ENCODE results near the gene MAP2K1. TPM values are rescaled to one million over a fixed set of nuclear protein-coding genes. Genes with fewer than 3 reads are reported as not detected.

The MAP2K1 gene
- polyA plus RNA-seq, 1 of the 3 experiments (the other 2 are of a cell fraction), result 21.8 TPM

- Histone ChIP-seq H3F3A (replicated peaks; ENCODE audit: insufficient read depth) (peaks cover 41% of the 10 kb centered on the region), H3K4me3 (ENCODE audit: low read depth in 2 of 2, low read length in 1 of 2) (peak overlapping the region; percentile 79 to 98), H3K9me3 (no peaks in the 10 kb centered on the region), H2AFZ (ENCODE audit: low read depth) (no peak overlapping the region), H3K79me2 (ENCODE audit: insufficient read depth) (peaks cover 82% of the 10 kb centered on the region), H3K36me3 (replicated peaks in 1 of 2; ENCODE audit: control insufficient read depth in 1 of 2, insufficient read depth in 2 of 2, low read length in 1 of 2) (peaks cover 44 to 53% of the 10 kb centered on the region in 2 experiments), H4K20me1 (ENCODE audit: insufficient read depth) (peaks cover 51% of the 10 kb centered on the region), H3K9me2 (no peaks in the 10 kb centered on the region), H3K9ac (peak overlapping the region; percentile 96), H3K4me1 (ENCODE audit: control insufficient read depth in 1 of 2, insufficient read depth in 2 of 2, low read depth in 1 of 2, low read length in 1 of 2) (peaks cover 9 to 11% of the 10 kb centered on the region in 2 experiments; a peak in 3 of 4 replicates), H3K4me2 (peak overlapping the region; percentile 75), H3K27me3 (ENCODE audit: insufficient read depth) (no peaks in the 10 kb centered on the region), H3K27ac (ENCODE audit: low read depth in 2 of 2, low read length in 1 of 2) (peak overlapping the region; percentile 96 to 98)
- no peak for DNase-seq
- POLR2A ChIA-PET, result interaction anchor here (0.6 kb wide), 1 partner anchor 343 kb away, joined by 3 read pairs; no protein-coding TSS in a partner anchor
- no peak for TF ChIP-seq MEF2A (IDR thresholded peaks at IDR 0.05; ENCODE audit: borderline replicate concordance, low read depth)
- TF ChIP-seq MXI1 (IDR thresholded peaks at IDR 0.05; ENCODE audit: low read depth, low read length), result peak; percentile 85
- no peak for TF ChIP-seq NRF1 (IDR thresholded peaks at IDR 0.05; ENCODE audit: low read depth, low read length)
- TF ChIP-seq PBX3 (IDR thresholded peaks at IDR 0.05), result no peak
- no peak for TF ChIP-seq RCOR1 (IDR thresholded peaks at IDR 0.05; ENCODE audit: low read length)
- CTCF ChIA-PET, result interaction anchor here (0.6 to 1.3 kb wide), 2 partner anchors 118 to 893 kb away, joined by 3 read pairs; partner anchors contain the start of gene INTS14
- under 1% methylated on average over 12 of the region's 12 CpGs for WGBS (ENCODE audit: low lambda C conversion rate)
These were observed 117.3 kb downstream of the MAP2K1 start for GRCh38 chr15:66503780-66504562.

GRCh38 chr15:66504563-66505429 is 118.1 kb downstream of the MAP2K1 start, which contains the start of the genes RPL4 and ZWILCH:
Gene RPL4, minus strand, starts transcription at chr15:66504855. Its CDS starts 65 bp downstream, at chr15:66504790.
Gene ZWILCH, plus strand, starts transcription at chr15:66505326. Its CDS starts 13 bp downstream, at chr15:66505339.
- peaks cover 88% of the 10 kb centered on the region for H3K79me2 ChIP-seq (ENCODE audit: insufficient read depth)
- peaks cover 32% of the 10 kb centered on the region for H3F3A ChIP-seq (replicated peaks; ENCODE audit: insufficient read depth)
- peaks cover 39 to 50% of the 10 kb centered on the region in 2 experiments for H3K36me3 ChIP-seq (replicated peaks in 1 of 2; ENCODE audit: control insufficient read depth in 1 of 2, insufficient read depth in 2 of 2, low read length in 1 of 2)
- H4K20me1 ChIP-seq (ENCODE audit: insufficient read depth), result peaks cover 43% of the 10 kb centered on the region
- POLR2A ChIA-PET, result interaction anchor here (0.6 to 0.8 kb wide), 2 partner anchors 94 to 1327 kb away, joined by 3 read pairs; no protein-coding TSS in a partner anchor
- H3K9me2 ChIP-seq, result no peaks in the 10 kb centered on the region
- H2AFZ ChIP-seq (ENCODE audit: low read depth), result peak within 1 kb of the TSS; percentile 93
- under 1% methylated on average over 43 of the region's 46 CpGs for WGBS (ENCODE audit: low lambda C conversion rate)
- H3K4me1 ChIP-seq (ENCODE audit: control insufficient read depth in 1 of 2, insufficient read depth in 2 of 2, low read depth in 1 of 2, low read length in 1 of 2), result peaks cover 9 to 11% of the 10 kb centered on the region in 2 experiments; a peak in 3 of 4 replicates
- peak; percentile 79 for DNase-seq
- no peaks in the 10 kb centered on the region for H3K27me3 ChIP-seq (ENCODE audit: insufficient read depth)
- peak within 1 kb of the TSS; percentile 75 for H3K4me2 ChIP-seq
- peak within 1 kb of the TSS; percentile 79 to 98 for H3K4me3 ChIP-seq (ENCODE audit: low read depth in 2 of 2, low read length in 1 of 2)
- no peaks in the 10 kb centered on the region for H3K9me3 ChIP-seq
- peak within 1 kb of the TSS; percentile 96 to 98 for H3K27ac ChIP-seq (ENCODE audit: low read depth in 2 of 2, low read length in 1 of 2)
- peak within 1 kb of the TSS; percentile 96 for H3K9ac ChIP-seq
- CTCF ChIA-PET, result interaction anchor here (1.0 to 2.6 kb wide), 7 partner anchors 8 to 894 kb away, joined by 3 to 14 read pairs (median 4); partner anchors contain the start of genes INTS14, MAP2K1 and SNAPC5
- TF ChIP-seq POLR2AphosphoS5 (IDR thresholded peaks at IDR 0.05; ENCODE audit: low read depth, low read length) (peak; percentile 99), FOXJ3 (CRISPR knock-in tag; IDR thresholded peaks at IDR 0.05) (no peak), MXI1 (IDR thresholded peaks at IDR 0.05; ENCODE audit: low read depth, low read length) (peak; percentile 88), ZBTB33 (IDR thresholded peaks at IDR 0.05; ENCODE audit: borderline replicate concordance, low read depth) (peak; percentile 96), MAX (IDR thresholded peaks at IDR 0.05; ENCODE audit: low read depth) (peak; percentile 95), SIN3A (IDR thresholded peaks at IDR 0.05; ENCODE audit: borderline replicate concordance, low read depth, low read length) (peak; percentile 96), SMC3 (IDR thresholded peaks at IDR 0.05; ENCODE audit: low read depth, low read length) (no peak), REST (IDR thresholded peaks at IDR 0.05; ENCODE audit: low read depth, low read length) (peak; percentile 70; the same call in 1 of the 2 replicates), RXRA (IDR thresholded peaks at IDR 0.05; ENCODE audit: borderline replicate concordance, low read depth) (no peak), TAF1 (IDR thresholded peaks at IDR 0.05; ENCODE audit: borderline replicate concordance, low read depth, low read length) (peak; percentile 97), RCOR1 (IDR thresholded peaks at IDR 0.05; ENCODE audit: low read length) (no peak), ELF1 (IDR thresholded peaks at IDR 0.05) (peak; percentile 37), NFIC (IDR thresholded peaks at IDR 0.05; ENCODE audit: borderline replicate concordance) (no peak)

All from SK-N-SH (cell line).